ENCODE data around the gene PLTP.

GRCh38 chr20:45907219-45907948, 4.6 kb downstream of the PLTP start:
- TF ChIP-seq ZNF776 (tag by site-specific recombination; IDR thresholded peaks at IDR 0.05; ENCODE audit: borderline replicate concordance) = no peak
- no peak for TF ChIP-seq TCF7L2 (IDR thresholded peaks at IDR 0.05; ENCODE audit: borderline replicate concordance, low read depth, low read length)
- TF ChIP-seq ZNF785 (tag by site-specific recombination; IDR thresholded peaks at IDR 0.05) = no peak
- no peak for TF ChIP-seq HOXD13 (CRISPR knock-in tag; IDR thresholded peaks at IDR 0.05; ENCODE audit: borderline replicate concordance)
- TF ChIP-seq, protein P1, sequence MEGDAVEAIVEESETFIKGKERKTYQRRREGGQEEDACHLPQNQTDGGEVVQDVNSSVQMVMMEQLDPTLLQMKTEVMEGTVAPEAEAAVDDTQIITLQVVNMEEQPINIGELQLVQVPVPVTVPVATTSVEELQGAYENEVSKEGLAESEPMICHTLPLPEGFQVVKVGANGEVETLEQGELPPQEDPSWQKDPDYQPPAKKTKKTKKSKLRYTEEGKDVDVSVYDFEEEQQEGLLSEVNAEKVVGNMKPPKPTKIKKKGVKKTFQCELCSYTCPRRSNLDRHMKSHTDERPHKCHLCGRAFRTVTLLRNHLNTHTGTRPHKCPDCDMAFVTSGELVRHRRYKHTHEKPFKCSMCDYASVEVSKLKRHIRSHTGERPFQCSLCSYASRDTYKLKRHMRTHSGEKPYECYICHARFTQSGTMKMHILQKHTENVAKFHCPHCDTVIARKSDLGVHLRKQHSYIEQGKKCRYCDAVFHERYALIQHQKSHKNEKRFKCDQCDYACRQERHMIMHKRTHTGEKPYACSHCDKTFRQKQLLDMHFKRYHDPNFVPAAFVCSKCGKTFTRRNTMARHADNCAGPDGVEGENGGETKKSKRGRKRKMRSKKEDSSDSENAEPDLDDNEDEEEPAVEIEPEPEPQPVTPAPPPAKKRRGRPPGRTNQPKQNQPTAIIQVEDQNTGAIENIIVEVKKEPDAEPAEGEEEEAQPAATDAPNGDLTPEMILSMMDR (tag by site-specific recombination; IDR thresholded peaks at IDR 0.05) = no peak
- no peak for TF ChIP-seq ZNF670 (tag by site-specific recombination; IDR thresholded peaks at IDR 0.05; ENCODE audit: low read depth)
- no peak for TF ChIP-seq ZNF112 (tag by site-specific recombination; IDR thresholded peaks at IDR 0.05)
- no peak for TF ChIP-seq ZNF366 (tag by site-specific recombination; conservative IDR thresholded peaks at IDR 0.05)
- TF ChIP-seq ZNF133 (tag by site-specific recombination; IDR thresholded peaks at IDR 0.05) = no peak
- TF ChIP-seq YY1 (tag by site-specific recombination; IDR thresholded peaks at IDR 0.05) = no peak
- no peak for TF ChIP-seq ZNF843 (tag by site-specific recombination; IDR thresholded peaks at IDR 0.05)
- TF ChIP-seq, protein P2, sequence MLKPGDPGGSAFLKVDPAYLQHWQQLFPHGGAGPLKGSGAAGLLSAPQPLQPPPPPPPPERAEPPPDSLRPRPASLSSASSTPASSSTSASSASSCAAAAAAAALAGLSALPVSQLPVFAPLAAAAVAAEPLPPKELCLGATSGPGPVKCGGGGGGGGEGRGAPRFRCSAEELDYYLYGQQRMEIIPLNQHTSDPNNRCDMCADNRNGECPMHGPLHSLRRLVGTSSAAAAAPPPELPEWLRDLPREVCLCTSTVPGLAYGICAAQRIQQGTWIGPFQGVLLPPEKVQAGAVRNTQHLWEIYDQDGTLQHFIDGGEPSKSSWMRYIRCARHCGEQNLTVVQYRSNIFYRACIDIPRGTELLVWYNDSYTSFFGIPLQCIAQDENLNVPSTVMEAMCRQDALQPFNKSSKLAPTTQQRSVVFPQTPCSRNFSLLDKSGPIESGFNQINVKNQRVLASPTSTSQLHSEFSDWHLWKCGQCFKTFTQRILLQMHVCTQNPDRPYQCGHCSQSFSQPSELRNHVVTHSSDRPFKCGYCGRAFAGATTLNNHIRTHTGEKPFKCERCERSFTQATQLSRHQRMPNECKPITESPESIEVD (tag by site-specific recombination; IDR thresholded peaks at IDR 0.05) = no peak
- TF ChIP-seq PBX3 (CRISPR knock-in tag; IDR thresholded peaks at IDR 0.05) = no peak
- TF ChIP-seq KLF10 (tag by site-specific recombination; IDR thresholded peaks at IDR 0.05) = no peak
